Keratinocyte (primary cell): Measurements from ENCODE around the gene NSG2.

Experiments
- CTCF ChIP-seq, 3 experiments: IDR thresholded peaks in 1 of 3; conservative IDR thresholded peaks in 1 of 3; optimal IDR thresholded peaks in 1 of 3; 2 replicates in 2 of 3; 3 replicates in 1 of 3; pipeline versions ENCODE3 to v1.5.1; 2011; ENCODE audit warnings: low read length in 3 of 3, mild to moderate bottlenecking in 3 of 3, moderate library complexity in 2 of 3, control low read depth in 1 of 3, inconsistent platforms in 1 of 3; ENCODE audit not compliant: insufficient read depth in 2 of 3; ENCODE audit errors: extremely low read depth in 1 of 3
- EZH2 ChIP-seq: IDR thresholded peaks from one replicate; pipeline ENCODE4 v1.6.1; 2012; ENCODE audit warnings: inconsistent platforms, mild to moderate bottlenecking, low read length, moderate library complexity

GRCh38 chr5:174151599-174152181 lies 106.2 kb downstream of the NSG2 start:
- no peak for TF ChIP-seq CTCF (optimal IDR thresholded peaks at IDR 0.05 in 1 of 3, IDR thresholded peaks at IDR 0.05 in 1 of 3, conservative IDR thresholded peaks at IDR 0.05 in 1 of 3; ENCODE audit: extremely low read depth in 1 of 3, insufficient read depth in 2 of 3, low read length in 3 of 3)
- TF ChIP-seq EZH2 = no peak
